Activated CD4-positive, alpha-beta T cell treated with anti-CD3 and anti-CD28 coated beads, Interleukin-2, amount 50 U/mL, for 24 hours (primary cell): ENCODE measurements around the gene TMED1.

Experiments used
- DNase-seq, 2 donors: peaks; one replicate each; pipeline ENCODE4 v3.0.0-alpha.2; 2020; ENCODE audit warnings: low read depth in 1 of 2, low spot score in 1 of 2

TMED1 gene

DNA sequence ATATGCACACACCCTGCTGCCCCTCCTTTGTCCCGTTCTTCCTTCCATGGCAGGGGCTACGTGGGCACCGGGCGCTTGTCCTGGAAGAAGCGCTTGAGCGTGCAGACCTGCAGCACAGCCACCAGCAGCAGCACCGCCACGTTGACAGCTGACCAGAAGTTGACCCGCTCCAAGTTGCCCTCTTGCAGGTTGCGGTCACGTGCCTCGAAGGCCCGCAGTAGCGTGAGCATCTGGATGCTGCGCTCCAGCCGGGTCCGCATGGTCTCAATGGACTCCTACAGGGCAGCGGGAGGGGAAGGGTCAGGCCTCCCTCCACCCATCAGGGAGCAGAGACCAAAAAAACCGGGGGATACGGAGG, 3.1 kb downstream of the TMED1 start:
- no peak for DNase-seq

- DNase-seq, result no peak
Observed at GRCh38 chr19:10831987-10832938, 3.7 kb downstream of the TMED1 start.

DNA sequence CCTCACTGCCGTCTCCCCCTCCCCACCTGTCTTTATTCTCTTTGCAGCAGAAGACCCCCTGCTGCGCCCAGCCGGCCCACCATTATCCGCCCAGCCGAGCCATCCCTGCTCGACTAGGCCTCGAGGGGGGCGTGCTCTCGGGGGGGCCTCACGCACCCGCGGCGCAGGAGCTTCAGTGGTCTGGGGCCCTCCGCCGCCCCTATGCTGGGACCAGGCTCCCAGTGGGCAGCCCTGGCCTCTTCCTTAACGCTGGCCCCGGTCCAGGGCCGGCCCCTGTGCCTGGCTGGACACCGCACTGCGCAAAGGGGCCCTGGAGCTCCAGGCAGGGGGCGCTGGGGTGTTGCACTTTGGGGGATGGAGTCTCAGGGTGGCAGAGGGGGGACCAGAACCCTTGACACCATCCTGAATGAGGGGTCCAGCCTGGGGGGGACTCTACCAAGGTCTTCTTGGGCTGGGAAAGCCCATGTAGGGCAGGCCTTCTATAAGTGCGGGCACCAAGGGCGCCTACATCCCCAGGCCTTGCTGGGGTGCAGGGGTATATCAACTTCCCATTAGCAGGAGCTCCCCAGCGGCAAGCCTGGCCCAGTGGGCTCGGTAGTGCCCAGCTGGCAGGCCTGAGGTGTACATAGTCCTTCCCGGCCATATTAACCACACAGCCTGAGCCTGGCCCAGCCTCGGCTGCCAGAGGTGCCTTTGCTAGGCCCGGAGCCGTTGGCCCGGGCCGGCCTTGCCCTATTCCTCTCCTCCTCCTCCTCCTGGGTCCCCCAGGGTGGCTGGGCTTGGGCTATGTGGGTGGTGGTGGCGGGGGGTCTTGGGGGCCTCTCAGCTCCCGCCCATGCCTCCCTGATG, 4.9 kb downstream of the TMED1 start:
- DNase-seq, result no peak

- DNase-seq, result no peak
Observed at GRCh38 chr19:10830370-10830769, 5.6 kb downstream of the TMED1 start.

GRCh38 chr19:10829967-10830366, 6.0 kb downstream of the TMED1 start:
- no peak for DNase-seq

- DNase-seq, result no peak
Observed at GRCh38 chr19:10828981-10829821, 6.8 kb downstream of the TMED1 start.

DNA sequence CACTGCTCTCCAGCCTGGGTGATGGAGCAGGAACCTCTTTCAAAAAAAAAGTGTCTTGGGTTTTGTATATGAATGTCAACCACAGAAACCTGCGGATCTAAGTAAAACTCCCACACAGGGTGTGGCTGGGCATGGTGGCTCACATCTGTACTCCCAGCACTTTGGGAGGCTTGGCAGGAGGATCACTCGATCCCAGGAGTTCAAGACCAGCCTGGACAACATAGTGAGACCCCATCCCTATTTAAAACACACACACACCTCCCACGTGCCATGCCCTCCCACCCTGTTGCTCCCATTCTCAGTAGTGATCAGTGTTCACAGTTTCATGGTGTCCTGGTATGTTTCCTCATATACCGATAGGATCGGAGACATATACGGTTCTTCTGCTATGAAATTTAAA, 9.2 kb downstream of the TMED1 start:
- no peak for DNase-seq

- no peak for DNase-seq
Observed at GRCh38 chr19:10826231-10826630, 9.8 kb downstream of the TMED1 start.

DNA sequence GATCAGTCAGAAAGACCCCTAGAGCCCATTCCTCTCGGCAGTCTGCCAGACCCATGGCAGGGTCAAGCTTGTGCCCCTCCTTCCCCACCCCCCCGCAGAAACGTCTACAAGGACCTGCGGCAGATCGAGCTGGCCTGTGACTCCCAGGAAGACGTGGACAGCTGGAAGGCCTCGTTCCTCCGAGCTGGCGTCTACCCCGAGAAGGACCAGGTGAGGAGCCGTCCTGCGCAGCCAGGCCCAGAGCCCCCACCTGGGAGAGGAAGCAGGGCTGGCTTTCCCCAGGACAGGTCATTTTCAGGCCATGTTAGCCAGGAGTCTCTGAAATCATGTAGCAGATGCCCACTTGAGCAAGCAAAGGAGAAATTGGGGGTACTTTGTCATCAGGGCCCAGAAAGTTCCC, 12.3 kb downstream of the TMED1 start:
- DNase-seq, result no peak

DNA sequence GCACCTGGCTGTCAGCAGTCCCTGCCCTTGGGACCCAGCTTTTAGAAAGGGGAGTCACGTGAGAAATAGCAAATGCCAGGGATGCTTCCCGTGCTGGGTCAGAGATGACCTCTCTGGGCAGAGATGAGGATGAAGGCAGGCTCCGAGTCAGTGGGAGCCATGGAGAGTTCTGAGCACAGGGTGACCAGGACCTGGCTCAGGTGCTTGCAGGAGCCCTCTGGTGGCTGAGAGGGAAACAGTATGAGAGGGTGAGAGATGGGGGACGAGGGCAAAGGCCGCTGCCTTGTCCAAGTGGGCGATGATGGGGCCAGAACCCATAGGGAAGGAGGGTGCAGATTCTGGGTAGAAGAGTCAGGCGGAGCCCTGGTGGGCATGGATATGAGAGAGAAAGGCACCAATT, 15.8 kb downstream of the TMED1 start:
- no peak for DNase-seq

- DNase-seq, result no peak
Observed at GRCh38 chr19:10819124-10820060, 16.6 kb downstream of the TMED1 start.

DNA sequence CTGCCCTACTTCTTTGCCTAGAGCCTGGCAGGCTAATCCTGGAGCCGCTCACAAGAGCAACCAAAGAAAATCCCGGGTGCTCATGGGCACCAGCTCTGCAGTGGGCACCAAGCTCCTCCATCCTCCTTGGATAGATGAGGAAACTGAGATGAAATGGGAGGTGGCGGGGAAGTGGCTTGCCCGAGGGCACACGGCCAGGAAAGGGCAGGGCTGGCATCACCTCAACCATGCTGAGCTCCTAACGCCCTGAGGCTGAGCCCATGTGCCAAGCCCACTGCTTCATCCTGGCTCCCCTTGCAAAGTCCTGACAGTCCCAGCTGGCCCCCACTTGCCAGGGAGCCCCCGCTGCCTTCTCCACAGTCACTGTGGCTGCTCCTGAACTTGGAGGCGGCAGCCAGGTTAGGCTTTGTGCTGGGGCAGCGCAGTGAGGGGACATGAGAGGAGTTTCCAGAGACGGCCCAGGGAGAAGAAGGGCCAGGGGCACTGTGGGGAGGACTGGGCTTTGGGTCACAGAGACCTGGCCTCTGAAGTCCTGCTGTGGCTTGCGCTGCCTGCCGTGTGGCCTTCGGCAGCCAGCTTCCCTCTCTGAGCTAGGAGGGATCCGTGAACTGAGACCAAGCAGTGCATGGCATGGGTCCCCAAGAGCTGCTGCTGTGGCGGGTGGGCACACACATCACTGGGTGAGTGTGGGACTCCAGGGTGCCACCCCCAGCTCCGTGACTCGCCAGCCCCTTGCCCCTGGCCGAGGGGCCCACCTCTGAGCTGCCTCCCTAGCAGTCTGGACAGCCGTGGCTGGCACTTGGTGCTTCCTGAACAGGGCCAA, 17.5 kb downstream of the TMED1 start:
- no peak for DNase-seq

DNA sequence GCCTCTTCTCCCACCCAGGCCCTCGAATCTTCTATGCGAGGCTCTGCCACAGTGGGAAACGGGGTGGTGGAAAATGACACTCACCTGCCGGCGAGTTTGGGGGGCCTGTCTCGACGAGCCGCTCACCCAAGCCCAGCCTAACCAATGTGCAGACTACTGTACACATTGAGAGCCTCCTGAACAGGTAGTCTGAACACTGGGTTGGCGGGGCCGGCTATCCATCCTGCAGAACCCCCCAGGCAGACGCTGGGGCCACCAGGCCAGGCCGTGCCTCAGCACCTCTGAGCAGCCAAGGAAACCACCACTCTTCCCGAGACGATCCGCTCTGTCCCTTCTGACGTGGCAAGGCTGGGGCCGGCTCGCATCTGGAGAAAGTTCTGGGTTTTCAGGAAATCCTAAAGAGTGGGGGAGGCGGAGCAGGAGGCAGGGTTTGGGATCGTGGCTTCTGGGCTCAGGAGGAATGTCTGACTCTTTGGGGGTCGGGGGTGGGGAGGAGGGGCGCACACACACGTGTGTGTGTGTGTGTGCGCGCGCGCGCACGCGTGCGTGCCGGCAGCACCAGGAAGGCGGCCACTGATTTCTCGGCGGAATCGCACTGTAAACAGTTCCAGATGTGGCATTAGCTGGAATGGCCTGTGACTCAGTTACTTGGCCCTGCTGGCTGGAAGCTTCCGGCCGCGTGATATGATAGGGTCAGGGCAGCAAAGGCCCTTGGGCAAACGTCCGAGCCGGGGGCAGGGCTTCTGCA, 18.5 kb downstream of the TMED1 start:
- no peak for DNase-seq

- no peak for DNase-seq
Observed at GRCh38 chr19:10816691-10817090, 19.3 kb downstream of the TMED1 start.

GRCh38 chr19:10815969-10816644, 19.9 kb downstream of the TMED1 start:
- no peak for DNase-seq

DNA sequence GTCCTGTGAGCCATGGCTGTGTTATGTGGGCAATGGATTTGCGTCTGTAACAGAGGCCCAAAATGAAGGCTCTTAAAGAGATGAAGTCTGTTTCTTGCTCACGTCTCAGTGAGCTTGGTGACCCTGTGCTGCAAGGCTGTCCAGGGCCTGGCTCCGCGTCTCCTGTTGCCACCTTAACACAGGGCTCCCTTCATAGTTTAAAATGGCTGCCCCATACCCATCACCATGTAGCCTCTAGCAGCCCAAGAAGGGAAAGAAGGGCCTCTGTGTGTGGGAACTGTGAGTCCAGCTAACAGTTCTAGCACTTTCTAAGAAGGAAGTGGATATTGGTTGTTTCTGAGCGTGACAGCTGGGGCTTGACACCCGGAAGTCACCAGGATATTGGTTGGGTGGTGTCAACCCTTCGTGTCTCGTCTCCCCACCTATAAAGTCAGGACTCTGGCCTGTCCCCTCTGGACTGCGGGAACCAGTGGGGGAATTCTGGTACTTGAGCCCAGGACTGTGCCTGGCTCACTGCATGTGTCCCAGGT, 20.9 kb downstream of the TMED1 start:
- no peak for DNase-seq

GRCh38 chr19:10812902-10813404, 23.1 kb downstream of the TMED1 start:
- no peak for DNase-seq

GRCh38 chr19:10812196-10812595, 23.8 kb downstream of the TMED1 start:
- DNase-seq, result no peak
